Cardiac fibroblast (primary cell): ENCODE results near the gene P2RY6.

Experiments used
- DNase-seq, 2 donors: peaks; one replicate each; pipeline versions ENCODE4 v3.0.0 to v3.0.0-alpha.2; 2010; ENCODE audit warnings: low read depth in 2 of 2
- H3K4me3 ChIP-seq, 2 donors: replicated peaks in 1 of 2; 1 replicate in 1 of 2; 2 replicates in 1 of 2; pipeline ENCODE4 v1.5.1; 2011; ENCODE audit warnings: low read depth in 2 of 2, low read length in 2 of 2, mild to moderate bottlenecking in 2 of 2, moderate library complexity in 1 of 2
- CTCF ChIP-seq: IDR thresholded peaks from one replicate; pipeline ENCODE4 v1.5.1; 2011; ENCODE audit warnings: low read depth, mild to moderate bottlenecking, low read length, inconsistent platforms

Gene P2RY6

GRCh38 chr11:73335204-73335923 is 63.2 kb downstream of the P2RY6 start:
- H3K4me3 ChIP-seq: no peak overlapping the region
- TF ChIP-seq CTCF: peak; percentile 98
- peak; percentile 83 to 87 for DNase-seq

GRCh38 chr11:73337846-73338245 is 65.7 kb downstream of the P2RY6 start:
- TF ChIP-seq CTCF: no peak
- H3K4me3 ChIP-seq: no peak overlapping the region

GRCh38 chr11:73338279-73338678 is 66.1 kb downstream of the P2RY6 start:
- TF ChIP-seq CTCF: no peak
- no peak for DNase-seq
- H3K4me3 ChIP-seq: no peak overlapping the region

More at GRCh38 chr11:73337846-73338245, 65.7 kb downstream of the P2RY6 start:
- DNase-seq: no peak

- no peak overlapping the region for H3K4me3 ChIP-seq
- TF ChIP-seq CTCF: no peak
- no peak for DNase-seq
Measured at GRCh38 chr11:73340164-73340563, 68.0 kb downstream of the P2RY6 start.

- no peak for TF ChIP-seq CTCF
- H3K4me3 ChIP-seq: peak overlapping the region in 1 of 2 donors; percentile 11
- no peak for DNase-seq
Measured at GRCh38 chr11:73342633-73343032, 70.5 kb downstream of the P2RY6 start.

- no peak for TF ChIP-seq CTCF
Measured at GRCh38 chr11:73343076-73343873, 71.1 kb downstream of the P2RY6 start.

More at GRCh38 chr11:73343076-73343873, 71.1 kb downstream of the P2RY6 start:
- H3K4me3 ChIP-seq: no peak overlapping the region
- DNase-seq: no peak
